ENCODE results near the gene WDR12.

DNA sequence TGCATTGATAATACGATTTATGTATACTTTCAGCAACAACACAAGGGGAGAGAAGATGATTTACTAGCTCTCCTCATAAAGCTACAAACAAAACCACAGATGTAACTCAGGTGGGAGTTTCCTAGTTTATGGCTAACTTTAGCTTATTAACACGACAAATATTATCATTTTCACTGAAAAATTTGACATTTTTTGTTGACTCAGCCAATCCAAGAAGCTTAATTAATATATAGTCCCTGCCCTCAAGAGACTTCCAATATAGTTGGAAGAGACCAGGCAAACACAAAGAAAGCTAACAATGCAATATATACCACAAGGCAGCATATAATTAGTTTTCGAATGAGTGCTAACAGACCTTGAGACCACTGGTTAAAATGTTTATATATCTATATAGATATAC lies 775 bp downstream of the WDR12 start:
- TF ChIP-seq EZH2 (IDR thresholded peaks at IDR 0.05; ENCODE audit: borderline replicate concordance, low read length): no peak
- TF ChIP-seq, protein P1, sequence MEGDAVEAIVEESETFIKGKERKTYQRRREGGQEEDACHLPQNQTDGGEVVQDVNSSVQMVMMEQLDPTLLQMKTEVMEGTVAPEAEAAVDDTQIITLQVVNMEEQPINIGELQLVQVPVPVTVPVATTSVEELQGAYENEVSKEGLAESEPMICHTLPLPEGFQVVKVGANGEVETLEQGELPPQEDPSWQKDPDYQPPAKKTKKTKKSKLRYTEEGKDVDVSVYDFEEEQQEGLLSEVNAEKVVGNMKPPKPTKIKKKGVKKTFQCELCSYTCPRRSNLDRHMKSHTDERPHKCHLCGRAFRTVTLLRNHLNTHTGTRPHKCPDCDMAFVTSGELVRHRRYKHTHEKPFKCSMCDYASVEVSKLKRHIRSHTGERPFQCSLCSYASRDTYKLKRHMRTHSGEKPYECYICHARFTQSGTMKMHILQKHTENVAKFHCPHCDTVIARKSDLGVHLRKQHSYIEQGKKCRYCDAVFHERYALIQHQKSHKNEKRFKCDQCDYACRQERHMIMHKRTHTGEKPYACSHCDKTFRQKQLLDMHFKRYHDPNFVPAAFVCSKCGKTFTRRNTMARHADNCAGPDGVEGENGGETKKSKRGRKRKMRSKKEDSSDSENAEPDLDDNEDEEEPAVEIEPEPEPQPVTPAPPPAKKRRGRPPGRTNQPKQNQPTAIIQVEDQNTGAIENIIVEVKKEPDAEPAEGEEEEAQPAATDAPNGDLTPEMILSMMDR (IDR thresholded peaks at IDR 0.05; ENCODE audit: low read length): no peak
